Progenitor cell of endocrine pancreas (in vitro differentiated cells): Measurements from ENCODE around the gene NOD1. TPM values are rescaled to one million over a fixed set of nuclear protein-coding genes. Genes with fewer than 3 reads are reported as not detected.

Experiments used
- DNase-seq: peaks from one replicate; pipeline ENCODE4 v3.0.0; 2021; ENCODE audit warnings: low spot score; ENCODE audit not compliant: unreplicated experiment
- H3K27ac Mint-ChIP-seq: 2 replicates; pipeline ENCODE4 v1.8.0; 2021; ENCODE audit warnings: mild to moderate bottlenecking, moderate library complexity, mixed read lengths
- H3K27me3 Mint-ChIP-seq: 2 replicates; pipeline ENCODE4 v1.8.0; 2021; ENCODE audit warnings: mixed read lengths
- H3K36me3 Mint-ChIP-seq: 2 replicates; pipeline ENCODE4 v1.8.0; 2022; ENCODE audit warnings: mixed read lengths; ENCODE audit not compliant: insufficient read depth
- H3K4me1 Mint-ChIP-seq: 2 replicates; pipeline ENCODE4 v1.8.0; 2021; ENCODE audit warnings: low read depth, mixed read lengths
- H3K4me3 Mint-ChIP-seq: 2 replicates; pipeline ENCODE4 v1.8.0; 2021; ENCODE audit warnings: low read depth, mild to moderate bottlenecking, moderate library complexity, mixed read lengths
- H3K9me3 Mint-ChIP-seq: 2 replicates; pipeline ENCODE4 v1.8.0; 2021; ENCODE audit warnings: low read depth, mixed read lengths
- CTCF ChIP-seq: fragments of 200-600 bp; sonication (generic); IDR thresholded peaks from one replicate; pipeline ENCODE4 v1.5.0; 2021; ENCODE audit warnings: antibody characterized with exemption, mild to moderate bottlenecking; ENCODE audit not compliant: unreplicated experiment
- total RNA-seq: library from RNA; stranded (reverse); gene quantifications from 2 replicates; pipeline ENCODE4 v1.2.1, GENCODE V29; 2021

Gene NOD1
- total RNA-seq, 1 donor from 2014 or later, result 2.9 TPM

- Mint-ChIP-seq H3K9me3 (no peaks in the 10 kb centered on the region), H3K4me3 (no peak overlapping the region), H3K4me1 (peaks cover 35% of the 10 kb centered on the region), H3K36me3 (no peaks in the 10 kb centered on the region), H3K27ac (no peak overlapping the region), H3K27me3 (no peaks in the 10 kb centered on the region)
- no peak for DNase-seq
- TF ChIP-seq CTCF, result no peak
These were observed 44.9 kb upstream of the NOD1 start for GRCh38 chr7:30523466-30523865.

- H3K9me3 Mint-ChIP-seq, result no peaks in the 10 kb centered on the region
- peaks cover 37% of the 10 kb centered on the region for H3K4me1 Mint-ChIP-seq
- no peaks in the 10 kb centered on the region for H3K27me3 Mint-ChIP-seq
- no peak overlapping the region for H3K4me3 Mint-ChIP-seq
- no peak for TF ChIP-seq CTCF
- no peaks in the 10 kb centered on the region for H3K36me3 Mint-ChIP-seq
- no peak for DNase-seq
- H3K27ac Mint-ChIP-seq, result no peak overlapping the region
These were observed 43.6 kb upstream of the NOD1 start for GRCh38 chr7:30522159-30522558.

- no peak for TF ChIP-seq CTCF
- H3K9me3 Mint-ChIP-seq, result no peaks in the 10 kb centered on the region
- H3K27ac Mint-ChIP-seq, result peak overlapping the region; percentile 56
- H3K36me3 Mint-ChIP-seq, result no peaks in the 10 kb centered on the region
- H3K27me3 Mint-ChIP-seq, result no peaks in the 10 kb centered on the region
- peaks cover 37% of the 10 kb centered on the region for H3K4me1 Mint-ChIP-seq
- no peak for DNase-seq
- H3K4me3 Mint-ChIP-seq, result no peak overlapping the region
These were observed 42.9 kb upstream of the NOD1 start for GRCh38 chr7:30521532-30521931.

- Mint-ChIP-seq H3K9me3 (no peaks in the 10 kb centered on the region), H3K27me3 (no peaks in the 10 kb centered on the region), H3K27ac (peak overlapping the region; percentile 11), H3K4me1 (peaks cover 38% of the 10 kb centered on the region), H3K36me3 (no peaks in the 10 kb centered on the region), H3K4me3 (no peak overlapping the region)
- no peak for TF ChIP-seq CTCF
- no peak for DNase-seq
These were observed 40.5 kb upstream of the NOD1 start for GRCh38 chr7:30519122-30519521.

- no peak for DNase-seq
- Mint-ChIP-seq H3K4me3 (no peak overlapping the region), H3K9me3 (no peaks in the 10 kb centered on the region), H3K27me3 (no peaks in the 10 kb centered on the region), H3K4me1 (peaks cover 38% of the 10 kb centered on the region), H3K27ac (no peak overlapping the region), H3K36me3 (no peaks in the 10 kb centered on the region)
- TF ChIP-seq CTCF, result no peak
These were observed 37.2 kb upstream of the NOD1 start for GRCh38 chr7:30515761-30516160.

- no peak for DNase-seq
- TF ChIP-seq CTCF, result no peak
- H3K36me3 Mint-ChIP-seq, result no peaks in the 10 kb centered on the region
- H3K27ac Mint-ChIP-seq, result no peak overlapping the region
- no peak overlapping the region for H3K4me3 Mint-ChIP-seq
- peaks cover 34% of the 10 kb centered on the region for H3K4me1 Mint-ChIP-seq
- no peaks in the 10 kb centered on the region for H3K9me3 Mint-ChIP-seq
- no peaks in the 10 kb centered on the region for H3K27me3 Mint-ChIP-seq
These were observed 36.2 kb upstream of the NOD1 start for GRCh38 chr7:30514776-30515175.
